Measurements from ENCODE around the gene BCAS1. TPM values are rescaled to one million over a fixed set of nuclear protein-coding genes. Genes with fewer than 3 reads are reported as not detected.

BCAS1 gene
- total RNA-seq, 1 donor from 2014 or later = 0.81 TPM

GRCh38 chr20:54047048-54047447 lies 23.3 kb downstream of the BCAS1 start:
- no peaks in the 10 kb centered on the region for H3K4me1 Mint-ChIP-seq (ENCODE audit: low read depth)
- peaks cover 6% of the 10 kb centered on the region for H3K9me3 Mint-ChIP-seq (ENCODE audit: low read depth)
- no peak for DNase-seq (ENCODE audit: low spot score, unreplicated experiment)
- H3K27ac Mint-ChIP-seq = no peak overlapping the region
- TF ChIP-seq CTCF (IDR thresholded peaks at IDR 0.05; ENCODE audit: unreplicated experiment) = no peak
- H3K4me3 Mint-ChIP-seq (ENCODE audit: low read depth) = no peak overlapping the region
- no peaks in the 10 kb centered on the region for H3K36me3 Mint-ChIP-seq (ENCODE audit: insufficient read depth)
- no peaks in the 10 kb centered on the region for H3K27me3 Mint-ChIP-seq

GRCh38 chr20:54044156-54044555 lies 26.2 kb downstream of the BCAS1 start:
- Mint-ChIP-seq H3K4me1 (ENCODE audit: low read depth) (no peaks in the 10 kb centered on the region), H3K9me3 (ENCODE audit: low read depth) (peaks cover 3% of the 10 kb centered on the region), H3K27ac (no peak overlapping the region), H3K27me3 (no peaks in the 10 kb centered on the region), H3K36me3 (ENCODE audit: insufficient read depth) (no peaks in the 10 kb centered on the region), H3K4me3 (ENCODE audit: low read depth) (no peak overlapping the region)
- TF ChIP-seq CTCF (IDR thresholded peaks at IDR 0.05; ENCODE audit: unreplicated experiment) = no peak
- no peak for DNase-seq (ENCODE audit: low spot score, unreplicated experiment)

GRCh38 chr20:54043076-54043967 lies 27.1 kb downstream of the BCAS1 start:
- no peak for DNase-seq (ENCODE audit: low spot score, unreplicated experiment)
- H3K4me1 Mint-ChIP-seq (ENCODE audit: low read depth) = no peaks in the 10 kb centered on the region
- no peak for TF ChIP-seq CTCF (IDR thresholded peaks at IDR 0.05; ENCODE audit: unreplicated experiment)
- H3K9me3 Mint-ChIP-seq (ENCODE audit: low read depth) = peaks cover 3% of the 10 kb centered on the region
- no peaks in the 10 kb centered on the region for H3K36me3 Mint-ChIP-seq (ENCODE audit: insufficient read depth)
- H3K4me3 Mint-ChIP-seq (ENCODE audit: low read depth) = no peak overlapping the region
- no peaks in the 10 kb centered on the region for H3K27me3 Mint-ChIP-seq
- no peak overlapping the region for H3K27ac Mint-ChIP-seq

GRCh38 chr20:54042021-54042420 lies 28.4 kb downstream of the BCAS1 start:
- Mint-ChIP-seq H3K27ac (no peak overlapping the region), H3K4me3 (ENCODE audit: low read depth) (no peak overlapping the region), H3K36me3 (ENCODE audit: insufficient read depth) (no peaks in the 10 kb centered on the region), H3K27me3 (no peaks in the 10 kb centered on the region), H3K4me1 (ENCODE audit: low read depth) (no peaks in the 10 kb centered on the region), H3K9me3 (ENCODE audit: low read depth) (peaks cover 3% of the 10 kb centered on the region)
- no peak for TF ChIP-seq CTCF (IDR thresholded peaks at IDR 0.05; ENCODE audit: unreplicated experiment)
- no peak for DNase-seq (ENCODE audit: low spot score, unreplicated experiment)

GRCh38 chr20:54041336-54041735 lies 29.1 kb downstream of the BCAS1 start:
- DNase-seq (ENCODE audit: low spot score, unreplicated experiment) = no peak
- Mint-ChIP-seq H3K4me1 (ENCODE audit: low read depth) (no peaks in the 10 kb centered on the region), H3K36me3 (ENCODE audit: insufficient read depth) (no peaks in the 10 kb centered on the region), H3K4me3 (ENCODE audit: low read depth) (no peak overlapping the region), H3K27ac (no peak overlapping the region), H3K9me3 (ENCODE audit: low read depth) (peaks cover 3% of the 10 kb centered on the region), H3K27me3 (no peaks in the 10 kb centered on the region)
- TF ChIP-seq CTCF (IDR thresholded peaks at IDR 0.05; ENCODE audit: unreplicated experiment) = no peak
